ENCODE results near the gene TERT. TPM values are rescaled to one million over a fixed set of nuclear protein-coding genes. Genes with fewer than 3 reads are reported as not detected.

The TERT gene
- total RNA-seq, 1 experiment from 2014 or later = 5.0 TPM

- Histone ChIP-seq H3K27ac (no peak overlapping the region), H3K36me3 (no peaks in the 10 kb centered on the region), H3K27me3 (replicated peaks) (peaks cover 53% of the 10 kb centered on the region), H3K4me3 (no peak overlapping the region), H3K4me1 (replicated peaks) (no peaks in the 10 kb centered on the region), H3K9me3 (replicated peaks) (no peaks in the 10 kb centered on the region)
- no peak for DNase-seq (ENCODE audit: low read depth in 1 of 2, low spot score in 2 of 2)
These were observed 9.2 kb upstream of the TERT start for GRCh38 chr5:1304033-1304432.

GRCh38 chr5:1302258-1302657, 7.4 kb upstream of the TERT start:
- peaks cover 70% of the 10 kb centered on the region for H3K27me3 ChIP-seq (replicated peaks)
- no peak overlapping the region for H3K27ac ChIP-seq
- H3K9me3 ChIP-seq (replicated peaks) = no peaks in the 10 kb centered on the region
- H3K4me3 ChIP-seq = no peak overlapping the region
- no peak for DNase-seq (ENCODE audit: low read depth in 1 of 2, low spot score in 2 of 2)
- no peaks in the 10 kb centered on the region for H3K4me1 ChIP-seq (replicated peaks)
- H3K36me3 ChIP-seq = no peaks in the 10 kb centered on the region

- Histone ChIP-seq H3K9me3 (replicated peaks) (peaks cover under 1% of the 10 kb centered on the region; the same call in 1 of the 2 replicates), H3K27ac (no peak overlapping the region), H3K4me1 (replicated peaks) (no peaks in the 10 kb centered on the region), H3K36me3 (no peaks in the 10 kb centered on the region), H3K4me3 (no peak overlapping the region), H3K27me3 (replicated peaks) (peaks cover 82% of the 10 kb centered on the region)
- peak in 1 of 2 experiments; percentile 44 for DNase-seq (ENCODE audit: low read depth in 1 of 2, low spot score in 2 of 2)
These were observed 5.8 kb upstream of the TERT start for GRCh38 chr5:1300581-1301083.

- peak in 1 of 2 experiments; percentile 43 for DNase-seq (ENCODE audit: low read depth in 1 of 2, low spot score in 2 of 2)
- H3K4me3 ChIP-seq = no peak overlapping the region
- H3K27ac ChIP-seq = no peak overlapping the region
- no peaks in the 10 kb centered on the region for H3K4me1 ChIP-seq (replicated peaks)
- H3K9me3 ChIP-seq (replicated peaks) = peaks cover 6% of the 10 kb centered on the region; the same call in 1 of the 2 replicates
- no peaks in the 10 kb centered on the region for H3K36me3 ChIP-seq
- peaks cover 85% of the 10 kb centered on the region for H3K27me3 ChIP-seq (replicated peaks)
These were observed 5.1 kb upstream of the TERT start for GRCh38 chr5:1299961-1300360.

- Histone ChIP-seq H3K4me3 (no peak overlapping the region), H3K36me3 (peaks cover under 1% of the 10 kb centered on the region; the same call in 1 of the 2 replicates), H3K27ac (no peak overlapping the region), H3K9me3 (replicated peaks) (peaks cover 8% of the 10 kb centered on the region), H3K27me3 (replicated peaks) (peaks cover 87% of the 10 kb centered on the region), H3K4me1 (replicated peaks) (no peaks in the 10 kb centered on the region)
- no peak for DNase-seq (ENCODE audit: low read depth in 1 of 2, low spot score in 2 of 2)
These were observed 4.6 kb upstream of the TERT start for GRCh38 chr5:1299511-1299850.

- H3K27me3 ChIP-seq (replicated peaks) = peaks cover 90% of the 10 kb centered on the region
- no peak overlapping the region for H3K27ac ChIP-seq
- H3K4me3 ChIP-seq = no peak overlapping the region
- H3K4me1 ChIP-seq (replicated peaks) = no peaks in the 10 kb centered on the region
- peaks cover 14% of the 10 kb centered on the region for H3K9me3 ChIP-seq (replicated peaks)
- DNase-seq (ENCODE audit: low read depth in 1 of 2, low spot score in 2 of 2) = peak in 1 of 2 experiments; percentile 46
- H3K36me3 ChIP-seq = peaks cover 6% of the 10 kb centered on the region
These were observed 4.0 kb upstream of the TERT start for GRCh38 chr5:1298723-1299510.

GRCh38 chr5:1298067-1298551, 3.2 kb upstream of the TERT start:
- Histone ChIP-seq H3K9me3 (replicated peaks) (peaks cover 15% of the 10 kb centered on the region), H3K27ac (no peak overlapping the region), H3K36me3 (peaks cover 14% of the 10 kb centered on the region), H3K27me3 (replicated peaks) (peaks cover 90% of the 10 kb centered on the region), H3K4me3 (no peak overlapping the region), H3K4me1 (replicated peaks) (no peaks in the 10 kb centered on the region)
- peak in 1 of 2 experiments; percentile 45 for DNase-seq (ENCODE audit: low read depth in 1 of 2, low spot score in 2 of 2)

- H3K9me3 ChIP-seq (replicated peaks) = peaks cover 15% of the 10 kb centered on the region
- H3K4me1 ChIP-seq (replicated peaks) = no peaks in the 10 kb centered on the region
- H3K27me3 ChIP-seq (replicated peaks) = peaks cover 87% of the 10 kb centered on the region
- H3K36me3 ChIP-seq = peaks cover 21% of the 10 kb centered on the region
- no peak overlapping the region for H3K27ac ChIP-seq
- no peak for DNase-seq (ENCODE audit: low read depth in 1 of 2, low spot score in 2 of 2)
- H3K4me3 ChIP-seq = no peak overlapping the region
These were observed 2.4 kb upstream of the TERT start for GRCh38 chr5:1297243-1297642.

- peaks cover 75% of the 10 kb centered on the region for H3K27me3 ChIP-seq (replicated peaks)
- H3K27ac ChIP-seq = no peak overlapping the region
- H3K36me3 ChIP-seq = peaks cover 21% of the 10 kb centered on the region
- H3K9me3 ChIP-seq (replicated peaks) = peaks cover 18% of the 10 kb centered on the region
- peak in 1 of 2 experiments; percentile 48 for DNase-seq (ENCODE audit: low read depth in 1 of 2, low spot score in 2 of 2)
- no peaks in the 10 kb centered on the region for H3K4me1 ChIP-seq (replicated peaks)
- no peak overlapping the region for H3K4me3 ChIP-seq
These were observed 776 bp upstream of the TERT start for GRCh38 chr5:1295650-1296037.

- H3K36me3 ChIP-seq = peaks cover 21% of the 10 kb centered on the region
- H3K27me3 ChIP-seq (replicated peaks) = peaks cover 62% of the 10 kb centered on the region
- H3K4me1 ChIP-seq (replicated peaks) = no peaks in the 10 kb centered on the region
- H3K27ac ChIP-seq = no peak overlapping the region
- peaks cover 18% of the 10 kb centered on the region for H3K9me3 ChIP-seq (replicated peaks)
- H3K4me3 ChIP-seq = no peak overlapping the region
- peak in 1 of 2 experiments; percentile 50 for DNase-seq (ENCODE audit: low read depth in 1 of 2, low spot score in 2 of 2)
These were observed 548 bp downstream of the TERT start for GRCh38 chr5:1294206-1294834.

- Histone ChIP-seq H3K27ac (no peak overlapping the region), H3K4me1 (replicated peaks) (no peaks in the 10 kb centered on the region), H3K27me3 (replicated peaks) (peaks cover 55% of the 10 kb centered on the region), H3K4me3 (no peak overlapping the region), H3K36me3 (peaks cover 23% of the 10 kb centered on the region), H3K9me3 (replicated peaks) (peaks cover 21% of the 10 kb centered on the region)
- peak in 1 of 2 experiments; percentile 51 for DNase-seq (ENCODE audit: low read depth in 1 of 2, low spot score in 2 of 2)
These were observed 1.3 kb downstream of the TERT start for GRCh38 chr5:1293416-1294205.

GRCh38 chr5:1292846-1293415, 1.9 kb downstream of the TERT start:
- Histone ChIP-seq H3K27ac (no peak overlapping the region), H3K4me3 (no peak overlapping the region), H3K27me3 (replicated peaks) (peaks cover 48% of the 10 kb centered on the region), H3K36me3 (peaks cover 25% of the 10 kb centered on the region), H3K4me1 (replicated peaks) (no peaks in the 10 kb centered on the region), H3K9me3 (replicated peaks) (peaks cover 23% of the 10 kb centered on the region)
- no peak for DNase-seq (ENCODE audit: low read depth in 1 of 2, low spot score in 2 of 2)

- Histone ChIP-seq H3K27me3 (replicated peaks) (peaks cover 44% of the 10 kb centered on the region), H3K4me3 (no peak overlapping the region), H3K27ac (no peak overlapping the region), H3K4me1 (replicated peaks) (no peaks in the 10 kb centered on the region), H3K36me3 (peaks cover 25% of the 10 kb centered on the region), H3K9me3 (replicated peaks) (peaks cover 23% of the 10 kb centered on the region)
- peak in 1 of 2 experiments; percentile 35 for DNase-seq (ENCODE audit: low read depth in 1 of 2, low spot score in 2 of 2)
These were observed 2.7 kb downstream of the TERT start for GRCh38 chr5:1292139-1292538.
